Right lobe of liver (tissue), 4 donors: Measurements from ENCODE around the gene PLXNC1.

Source experiments
- POLR2A ChIP-seq: fragments of 450-650 bp; IDR thresholded peaks from one replicate; pipeline ENCODE4 v1.6.1; 2017; ENCODE audit warnings: antibody characterized with exemption, mild to moderate bottlenecking
- TF ChIP-seq, protein P1 (sequence below), 4 donors: fragments of 200-600 bp in 3 of 4; fragments of 450-650 bp in 1 of 4; IDR thresholded peaks; one replicate each; pipeline versions ENCODE4 v1.5.1 to v1.8.0; 2016 to 2022; ENCODE audit warnings: antibody characterized with exemption in 4 of 4, mild to moderate bottlenecking in 2 of 4
- donor health status: DM: no; HTN: no; CAD: no.
- donor health status: DM: no; HTN: no; CAD: no.
- donor health status: DM: no; HTN: yes; CAD: no.

DNA sequence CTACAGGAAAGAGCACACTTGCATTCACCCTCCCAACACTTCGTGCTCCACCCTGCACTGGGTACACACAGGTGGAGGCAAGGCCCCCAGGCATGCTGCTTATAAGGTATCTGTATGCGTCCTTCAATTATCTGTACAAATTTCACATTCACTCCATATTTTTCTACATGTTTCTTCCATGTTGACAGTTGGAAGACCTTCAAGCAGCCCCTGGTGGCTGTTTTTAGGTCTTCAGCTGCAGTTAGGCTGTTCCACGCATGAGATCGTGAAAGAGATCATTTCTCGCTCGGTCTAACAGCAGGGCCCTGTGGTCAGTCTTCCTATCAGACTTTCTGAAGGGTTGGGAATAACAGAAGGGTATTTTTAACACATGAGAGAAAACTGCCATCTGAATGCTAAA, 47.1 kb downstream of the PLXNC1 start:
- TF ChIP-seq POLR2A, result no peak
- TF ChIP-seq, protein P1, sequence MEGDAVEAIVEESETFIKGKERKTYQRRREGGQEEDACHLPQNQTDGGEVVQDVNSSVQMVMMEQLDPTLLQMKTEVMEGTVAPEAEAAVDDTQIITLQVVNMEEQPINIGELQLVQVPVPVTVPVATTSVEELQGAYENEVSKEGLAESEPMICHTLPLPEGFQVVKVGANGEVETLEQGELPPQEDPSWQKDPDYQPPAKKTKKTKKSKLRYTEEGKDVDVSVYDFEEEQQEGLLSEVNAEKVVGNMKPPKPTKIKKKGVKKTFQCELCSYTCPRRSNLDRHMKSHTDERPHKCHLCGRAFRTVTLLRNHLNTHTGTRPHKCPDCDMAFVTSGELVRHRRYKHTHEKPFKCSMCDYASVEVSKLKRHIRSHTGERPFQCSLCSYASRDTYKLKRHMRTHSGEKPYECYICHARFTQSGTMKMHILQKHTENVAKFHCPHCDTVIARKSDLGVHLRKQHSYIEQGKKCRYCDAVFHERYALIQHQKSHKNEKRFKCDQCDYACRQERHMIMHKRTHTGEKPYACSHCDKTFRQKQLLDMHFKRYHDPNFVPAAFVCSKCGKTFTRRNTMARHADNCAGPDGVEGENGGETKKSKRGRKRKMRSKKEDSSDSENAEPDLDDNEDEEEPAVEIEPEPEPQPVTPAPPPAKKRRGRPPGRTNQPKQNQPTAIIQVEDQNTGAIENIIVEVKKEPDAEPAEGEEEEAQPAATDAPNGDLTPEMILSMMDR (IDR thresholded peaks at IDR 0.05), result no peak
